HG03139 (cell line): Measurements from ENCODE around the gene ZBED6.
"Not testable (repeated sequence)": the region's sequence is repeated elsewhere in the genome, so short reads cannot be mapped to it uniquely, and the experiment has no call there.

ENCODE experiments used
- ATAC-seq: cut with Tn5 transposase; IDR thresholded peaks from one replicate; pipeline ENCODE4 v1.9.1; 2021; ENCODE audit not compliant: unreplicated experiment

The ZBED6 gene

DNA sequence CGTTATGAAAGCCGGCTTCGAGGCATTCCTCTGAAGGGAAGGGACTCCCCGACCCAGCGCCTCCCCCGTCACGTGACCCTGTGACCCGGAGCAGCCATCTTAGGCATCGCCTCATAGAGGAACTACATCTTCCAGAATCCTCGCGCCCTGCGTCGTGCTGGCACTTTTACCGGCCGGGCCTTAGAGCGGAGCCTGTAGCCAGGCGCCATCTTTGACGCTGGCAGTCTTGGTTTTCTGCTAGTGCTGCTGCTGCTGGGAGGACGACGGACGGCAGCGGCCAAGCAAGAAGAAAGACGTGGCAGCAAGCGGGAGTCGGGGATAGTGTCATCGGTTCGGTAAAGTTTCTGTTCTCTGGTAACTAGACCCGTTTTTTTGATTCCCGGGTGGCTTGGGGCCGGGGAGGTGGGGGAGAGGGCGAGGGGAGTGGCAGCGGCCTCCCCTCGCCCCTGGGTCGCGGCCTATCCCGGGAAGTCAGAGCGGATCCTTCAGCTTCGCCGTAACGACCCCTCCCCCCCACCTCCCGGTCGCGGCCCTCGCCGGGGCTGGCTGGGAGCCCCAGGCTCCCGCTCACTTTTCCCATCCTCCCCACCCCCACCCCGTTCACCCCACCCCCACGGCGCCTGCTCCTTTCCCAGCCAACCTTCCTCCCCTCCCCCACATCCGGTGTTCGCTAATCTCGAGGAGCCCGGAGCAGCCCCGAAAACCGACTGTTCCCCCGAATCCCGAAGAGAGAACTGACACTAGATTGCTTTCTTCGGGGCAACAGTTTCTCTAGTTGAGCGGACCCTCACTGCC, at the start of gene ZBED6, which contains the start of gene ZC3H11A:
Gene ZBED6, plus strand, starts transcription at position 183 of the 795 bp plus-strand sequence. CDS start 1,900 bp downstream, outside the sequence.
Gene ZC3H11A, plus strand, starts transcription at position 183 of the 795 bp plus-strand sequence. CDS start 21,448 bp downstream, outside the sequence.
- peak; percentile 96 for ATAC-seq

- ATAC-seq, result no peak
These were observed 49.1 kb upstream of the ZBED6 start for GRCh38 chr1:203746281-203746680.

DNA sequence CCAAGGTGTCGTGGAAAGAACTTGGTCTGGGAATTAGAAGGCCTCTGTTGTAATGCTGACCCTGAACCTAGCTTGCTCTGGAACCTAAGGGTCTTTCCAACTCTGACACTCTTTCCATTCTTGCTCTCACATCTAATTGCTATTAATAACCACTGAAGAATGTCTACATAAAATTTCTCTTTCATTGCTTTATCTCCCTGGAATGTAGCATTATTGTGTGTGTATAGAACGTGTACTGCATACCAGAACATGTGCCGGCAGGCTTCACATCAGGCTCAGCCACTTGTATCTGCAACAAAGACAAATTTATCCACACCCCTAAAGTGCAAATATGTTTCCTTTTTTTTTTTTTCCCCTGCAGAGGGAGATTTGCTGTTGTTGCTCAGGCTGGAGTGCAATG, 44.4 kb upstream of the ZBED6 start:
- ATAC-seq, result no peak

DNA sequence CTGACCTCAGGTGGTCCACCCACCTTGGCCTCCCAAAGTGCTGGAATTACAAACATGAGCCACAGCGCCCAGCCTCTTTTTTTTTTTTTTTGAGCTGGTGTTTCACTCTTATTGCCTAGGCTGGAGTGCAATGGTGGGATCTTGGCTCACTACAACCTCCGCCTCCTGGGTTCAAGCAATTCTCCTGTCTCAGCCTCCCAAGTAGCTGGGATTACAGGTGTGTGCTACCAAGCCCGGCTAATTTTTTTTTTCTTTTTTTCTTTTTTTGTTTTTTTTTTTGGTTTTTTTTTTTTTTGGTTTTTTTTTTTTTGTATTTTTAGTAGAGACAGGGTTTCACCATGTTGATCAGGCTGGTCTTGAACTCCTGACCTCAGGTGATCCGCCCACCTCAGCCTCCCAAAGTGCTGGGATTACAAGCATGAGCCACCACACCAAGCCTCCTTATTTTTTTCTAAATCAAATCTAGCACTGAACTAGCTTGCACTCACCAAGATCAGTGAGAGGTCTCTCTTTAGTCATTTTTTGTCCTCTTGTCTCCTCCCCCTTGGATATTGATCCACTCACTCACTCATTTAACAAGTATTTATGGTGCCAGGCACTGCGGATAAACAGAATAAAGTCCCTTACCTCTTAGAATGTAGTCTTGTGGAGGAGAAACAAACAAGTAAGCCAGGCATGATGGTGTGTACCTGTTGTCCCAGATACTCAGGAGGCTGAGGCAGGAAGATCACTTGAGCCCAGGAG, 43.6 kb upstream of the ZBED6 start:
- not testable (repeated sequence) for ATAC-seq

- ATAC-seq, result peak; percentile 66
These were observed 41.0 kb upstream of the ZBED6 start for GRCh38 chr1:203754455-203754864.

GRCh38 chr1:203756036-203756435, 39.4 kb upstream of the ZBED6 start:
- ATAC-seq, result no peak

GRCh38 chr1:203758749-203759148, 36.7 kb upstream of the ZBED6 start:
- ATAC-seq, result not testable (repeated sequence)

GRCh38 chr1:203760506-203760905, 34.9 kb upstream of the ZBED6 start:
- no peak for ATAC-seq

DNA sequence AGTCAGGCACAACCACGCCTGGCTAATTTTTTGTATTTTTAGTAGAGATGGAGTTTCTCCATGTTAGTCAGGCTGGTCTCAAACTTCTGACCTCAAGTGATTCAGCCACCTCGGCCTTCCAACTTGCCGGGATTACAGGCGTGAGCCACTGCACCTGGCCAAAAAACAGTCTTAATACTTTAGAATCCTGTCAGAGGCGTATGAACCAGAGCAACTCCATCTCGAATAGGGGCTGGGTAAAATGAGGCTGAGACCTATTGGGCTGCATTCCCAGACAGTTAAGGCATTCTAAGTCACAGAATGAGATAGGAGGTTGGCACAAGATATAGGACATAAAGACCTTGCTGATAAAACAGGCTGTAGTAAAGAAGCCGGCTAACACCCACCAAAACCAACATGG, 33.5 kb upstream of the ZBED6 start:
- not testable (repeated sequence) for ATAC-seq

DNA sequence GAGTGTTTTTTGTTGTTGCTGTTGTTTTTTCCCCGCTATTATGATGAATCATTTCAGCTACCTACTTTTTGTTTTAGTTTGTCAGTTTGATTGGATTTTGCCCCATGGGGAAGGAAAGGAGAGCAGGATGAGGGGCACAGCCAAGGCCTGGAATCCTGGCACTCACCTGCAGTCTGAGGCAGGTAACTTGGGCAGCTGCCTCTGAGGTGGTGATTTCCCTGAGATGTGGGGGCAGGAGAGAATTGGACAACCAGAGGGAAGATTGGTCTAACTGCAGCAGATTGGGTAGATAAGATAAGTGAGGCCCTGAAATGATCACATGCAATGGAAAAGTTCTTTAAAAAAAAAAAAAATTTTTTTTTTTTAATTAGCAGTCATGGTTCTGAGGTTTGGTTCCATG, 31.9 kb upstream of the ZBED6 start:
- ATAC-seq, result no peak

GRCh38 chr1:203764105-203765028, 31.1 kb upstream of the ZBED6 start:
- no peak for ATAC-seq

- no peak for ATAC-seq
These were observed 30.2 kb upstream of the ZBED6 start, which contains the start of gene LAX1 for GRCh38 chr1:203765029-203765837. TSS of gene LAX1 (plus strand) at chr1:203765183. CDS start at chr1:203765566, 383 bp downstream.

DNA sequence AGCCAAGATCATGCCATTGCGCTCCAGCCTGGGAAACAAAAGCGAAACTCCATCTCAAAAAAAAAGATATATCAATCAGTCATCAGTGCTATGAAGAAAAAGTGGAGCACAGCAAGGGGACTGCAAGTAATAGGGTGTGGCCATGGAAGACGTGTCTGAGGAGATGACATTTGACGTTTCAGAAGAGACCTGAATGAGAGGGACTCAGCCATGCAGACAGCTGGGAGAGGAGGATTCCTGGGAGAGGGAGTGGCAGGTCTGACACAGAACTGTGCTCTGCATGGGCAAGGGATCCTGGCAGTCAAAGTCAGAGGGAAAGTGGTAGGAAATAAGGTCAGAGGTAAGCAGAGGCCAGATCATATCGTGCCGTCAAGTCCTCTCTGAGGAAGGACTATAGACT, 27.2 kb upstream of the ZBED6 start:
- no peak for ATAC-seq

- no peak for ATAC-seq
These were observed 25.7 kb upstream of the ZBED6 start for GRCh38 chr1:203769505-203770343.

DNA sequence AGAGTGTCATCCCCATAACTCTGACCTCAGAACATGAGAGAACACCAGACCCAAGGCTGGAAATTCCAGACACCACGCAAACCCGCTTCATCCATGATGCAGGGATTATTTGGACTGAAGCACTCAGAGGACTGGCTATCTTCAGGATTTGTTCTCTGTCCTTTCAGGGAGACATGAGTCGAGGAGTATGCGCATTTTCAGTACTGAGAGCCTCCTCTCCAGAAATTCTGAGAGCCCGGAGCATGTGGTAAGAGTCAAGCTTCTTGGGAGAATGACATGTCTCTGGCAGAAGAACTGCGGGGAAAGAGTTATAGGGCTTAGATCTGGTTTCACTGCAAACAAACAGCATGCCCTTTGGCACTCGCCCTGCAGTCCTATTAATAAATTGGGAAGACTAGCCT, 23.5 kb upstream of the ZBED6 start:
- ATAC-seq, result no peak

DNA sequence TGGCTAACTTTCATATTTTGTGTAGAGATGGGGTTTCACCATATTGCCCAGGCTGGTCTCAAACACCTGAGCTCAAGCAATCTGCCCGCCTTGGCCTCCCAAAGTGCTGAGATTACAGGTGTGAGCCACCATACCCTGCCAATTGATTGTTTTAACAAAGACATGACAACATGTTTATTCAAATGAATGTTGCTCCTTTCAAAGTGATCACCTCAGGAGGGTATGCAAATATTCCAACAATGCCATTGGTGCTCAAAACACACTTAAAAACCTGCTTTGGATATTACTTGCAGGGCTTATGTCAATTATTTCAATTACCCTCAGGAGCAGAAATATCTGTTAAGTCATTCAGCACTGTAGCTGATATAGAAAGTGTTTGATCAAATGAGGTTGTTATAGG, 22.6 kb upstream of the ZBED6 start:
- no peak for ATAC-seq

GRCh38 chr1:203776636-203777035, 18.8 kb upstream of the ZBED6 start:
- ATAC-seq, result no peak

- no peak for ATAC-seq
These were observed 17.8 kb upstream of the ZBED6 start for GRCh38 chr1:203777596-203777995.

DNA sequence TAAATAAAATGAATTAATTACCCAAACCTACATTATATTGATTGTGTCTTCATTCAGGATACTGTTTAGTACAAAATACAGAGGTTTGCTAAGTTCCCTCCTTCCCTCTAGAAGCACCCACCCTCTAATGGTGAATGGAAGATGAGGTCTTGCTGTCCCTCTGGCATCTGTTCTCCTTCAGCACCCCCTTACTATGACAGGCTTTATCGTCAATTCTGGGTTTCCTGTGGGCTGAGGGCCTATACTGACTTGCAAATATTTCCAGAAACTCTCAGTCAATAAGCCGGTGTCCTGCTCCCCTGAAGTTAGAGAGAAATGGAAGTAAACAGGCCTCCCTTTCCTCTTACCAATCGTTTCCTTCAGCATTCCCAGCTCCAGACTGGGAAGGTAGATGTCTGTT, 17.3 kb upstream of the ZBED6 start:
- ATAC-seq, result no peak
